ENCODE results near the gene FOXN3.

Gene FOXN3

DNA sequence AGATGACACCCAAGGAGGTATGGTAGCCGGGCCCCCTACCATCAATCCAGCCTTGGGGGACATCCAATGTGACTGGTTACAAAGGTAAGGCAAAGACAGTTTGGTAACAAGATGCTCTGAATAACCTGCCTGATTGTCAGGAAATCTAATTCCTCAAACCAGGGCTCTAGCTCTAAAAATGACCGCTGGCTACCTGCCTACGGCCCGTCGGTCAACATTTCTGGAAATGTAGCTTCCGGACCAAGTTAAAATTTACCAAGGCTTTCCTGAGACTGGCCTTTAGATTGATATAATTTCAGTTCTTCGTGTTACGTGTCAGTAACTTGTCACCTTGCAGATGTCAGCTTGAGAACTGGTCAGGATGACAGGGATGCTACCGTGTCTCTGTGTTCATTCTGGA lies 34.2 kb upstream of the FOXN3 start:
- Histone ChIP-seq H4K20me1 (ENCODE audit: insufficient read depth, low read length, poor library complexity, severe bottlenecking) (no peaks in the 10 kb centered on the region), H3K4me3 (ENCODE audit: low read length, poor library complexity, severe bottlenecking) (no peak overlapping the region), H3K79me2 (ENCODE audit: insufficient read depth, low read length) (peaks cover 5% of the 10 kb centered on the region; the same call in 1 of the 2 replicates), H3K9me3 (ENCODE audit: insufficient read depth, low read depth, low read length) (no peaks in the 10 kb centered on the region), H3K36me3 (ENCODE audit: insufficient read depth, low read length) (no peaks in the 10 kb centered on the region), H3F3A (ENCODE audit: low read depth) (no peaks in the 10 kb centered on the region), H3K9ac (ENCODE audit: low read depth, low read length, poor library complexity, severe bottlenecking) (no peak overlapping the region), H3K27me3 (ENCODE audit: insufficient read depth, low read length, poor library complexity, severe bottlenecking) (no peaks in the 10 kb centered on the region), H3K4me2 (ENCODE audit: low read depth, low read length, poor library complexity, severe bottlenecking) (no peak overlapping the region), H3K4me1 (ENCODE audit: insufficient read depth, low read length, poor library complexity, severe bottlenecking) (peaks cover 16% of the 10 kb centered on the region), H3K9me2 (replicated peaks; ENCODE audit: low read depth, low read length) (no peaks in the 10 kb centered on the region), H2AFZ (ENCODE audit: low read length) (no peak overlapping the region)
- no peak for TF ChIP-seq EZH2phosphoT487 (IDR thresholded peaks at IDR 0.05; ENCODE audit: borderline replicate concordance)
- TF ChIP-seq, protein P1, sequence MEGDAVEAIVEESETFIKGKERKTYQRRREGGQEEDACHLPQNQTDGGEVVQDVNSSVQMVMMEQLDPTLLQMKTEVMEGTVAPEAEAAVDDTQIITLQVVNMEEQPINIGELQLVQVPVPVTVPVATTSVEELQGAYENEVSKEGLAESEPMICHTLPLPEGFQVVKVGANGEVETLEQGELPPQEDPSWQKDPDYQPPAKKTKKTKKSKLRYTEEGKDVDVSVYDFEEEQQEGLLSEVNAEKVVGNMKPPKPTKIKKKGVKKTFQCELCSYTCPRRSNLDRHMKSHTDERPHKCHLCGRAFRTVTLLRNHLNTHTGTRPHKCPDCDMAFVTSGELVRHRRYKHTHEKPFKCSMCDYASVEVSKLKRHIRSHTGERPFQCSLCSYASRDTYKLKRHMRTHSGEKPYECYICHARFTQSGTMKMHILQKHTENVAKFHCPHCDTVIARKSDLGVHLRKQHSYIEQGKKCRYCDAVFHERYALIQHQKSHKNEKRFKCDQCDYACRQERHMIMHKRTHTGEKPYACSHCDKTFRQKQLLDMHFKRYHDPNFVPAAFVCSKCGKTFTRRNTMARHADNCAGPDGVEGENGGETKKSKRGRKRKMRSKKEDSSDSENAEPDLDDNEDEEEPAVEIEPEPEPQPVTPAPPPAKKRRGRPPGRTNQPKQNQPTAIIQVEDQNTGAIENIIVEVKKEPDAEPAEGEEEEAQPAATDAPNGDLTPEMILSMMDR (conservative IDR thresholded peaks at IDR 0.05; ENCODE audit: low read length): no peak

DNA sequence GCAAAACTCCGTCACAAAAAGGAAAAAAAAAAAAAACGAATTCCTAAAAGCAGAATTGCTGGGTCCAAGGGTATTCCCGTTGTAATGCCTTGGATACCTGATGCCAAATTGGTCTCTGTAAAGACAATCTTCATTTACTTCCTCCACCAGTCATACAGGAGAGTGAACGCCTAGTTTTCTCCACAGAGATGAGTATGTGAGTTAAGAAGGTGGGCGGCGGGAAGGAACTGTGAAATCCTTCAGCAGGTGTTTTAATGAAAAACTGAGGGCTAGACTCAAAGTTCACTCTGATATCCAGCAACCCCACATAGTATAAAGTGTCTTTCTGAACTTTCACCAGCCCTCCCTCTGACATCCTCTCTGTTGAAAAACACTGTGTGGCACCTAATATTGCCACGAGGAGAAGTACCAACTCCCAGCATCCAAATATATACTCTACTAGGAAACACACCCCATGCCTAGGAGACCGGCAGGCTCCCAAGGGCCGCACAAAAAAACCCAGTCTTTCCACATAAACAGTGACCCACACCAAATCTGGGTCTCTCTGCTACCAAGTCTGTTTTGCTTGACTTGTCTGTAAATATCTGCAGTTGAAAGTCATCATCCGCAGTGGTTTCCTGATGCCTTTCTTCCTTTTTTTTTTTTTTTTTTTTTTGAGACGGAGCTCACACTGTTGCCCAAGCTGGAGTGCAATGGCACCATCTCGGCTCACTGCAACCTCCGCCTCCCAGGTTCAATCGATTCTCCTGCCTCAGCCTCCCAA lies 30.3 kb upstream of the FOXN3 start:
- H3K9ac ChIP-seq (ENCODE audit: low read depth, low read length, poor library complexity, severe bottlenecking): no peak overlapping the region
- no peaks in the 10 kb centered on the region for H4K20me1 ChIP-seq (ENCODE audit: insufficient read depth, low read length, poor library complexity, severe bottlenecking)
- no peaks in the 10 kb centered on the region for H3K9me3 ChIP-seq (ENCODE audit: insufficient read depth, low read depth, low read length)
- no peaks in the 10 kb centered on the region for H3K36me3 ChIP-seq (ENCODE audit: insufficient read depth, low read length)
- H3K9me2 ChIP-seq (replicated peaks; ENCODE audit: low read depth, low read length): no peaks in the 10 kb centered on the region
- TF ChIP-seq, protein P1 (conservative IDR thresholded peaks at IDR 0.05; ENCODE audit: low read length): no peak
- TF ChIP-seq EZH2phosphoT487 (IDR thresholded peaks at IDR 0.05; ENCODE audit: borderline replicate concordance): no peak
- H3K27me3 ChIP-seq (ENCODE audit: insufficient read depth, low read length, poor library complexity, severe bottlenecking): no peaks in the 10 kb centered on the region
- H2AFZ ChIP-seq (ENCODE audit: low read length): no peak overlapping the region
- H3F3A ChIP-seq (ENCODE audit: low read depth): no peaks in the 10 kb centered on the region
- no peaks in the 10 kb centered on the region for H3K79me2 ChIP-seq (ENCODE audit: insufficient read depth, low read length)
- no peak overlapping the region for H3K4me2 ChIP-seq (ENCODE audit: low read depth, low read length, poor library complexity, severe bottlenecking)
- peaks cover 11% of the 10 kb centered on the region for H3K4me1 ChIP-seq (ENCODE audit: insufficient read depth, low read length, poor library complexity, severe bottlenecking)
- no peak overlapping the region for H3K4me3 ChIP-seq (ENCODE audit: low read length, poor library complexity, severe bottlenecking)

DNA sequence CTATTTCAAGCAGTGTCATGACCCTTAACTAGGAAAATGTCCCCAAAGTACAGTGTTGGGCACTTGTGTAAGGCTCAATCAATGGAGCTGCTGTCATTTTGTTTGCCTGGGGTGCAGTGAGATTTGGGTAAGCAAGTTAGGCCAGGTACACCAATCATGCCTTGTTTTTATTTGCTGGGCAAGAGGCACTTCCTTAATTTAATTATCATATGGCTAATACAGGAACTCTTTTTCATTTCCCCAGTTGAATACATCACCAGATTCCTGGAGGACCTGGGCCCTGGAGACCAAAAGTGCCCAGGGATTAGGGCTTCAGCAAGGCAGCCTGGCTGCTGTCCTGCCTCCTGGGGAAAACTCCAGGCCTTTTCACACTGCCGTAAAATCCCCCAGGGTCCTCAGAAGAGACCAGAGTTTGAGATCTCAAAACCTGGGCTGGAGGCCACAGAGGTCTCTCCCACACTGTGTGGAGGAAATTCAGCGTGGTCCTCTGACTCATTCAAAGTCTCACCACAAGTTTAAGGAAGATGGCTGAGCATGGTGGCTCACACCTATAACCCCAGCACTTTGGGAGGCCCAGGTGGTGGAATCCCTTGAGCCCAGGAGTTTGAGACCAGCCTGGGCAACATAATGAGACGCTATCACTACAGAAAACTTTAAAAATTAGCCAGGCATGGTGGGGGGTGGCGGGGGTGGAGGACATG lies 28.4 kb upstream of the FOXN3 start:
- Histone ChIP-seq H3K27me3 (ENCODE audit: insufficient read depth, low read length, poor library complexity, severe bottlenecking) (no peaks in the 10 kb centered on the region), H3K79me2 (ENCODE audit: insufficient read depth, low read length) (no peaks in the 10 kb centered on the region), H4K20me1 (ENCODE audit: insufficient read depth, low read length, poor library complexity, severe bottlenecking) (no peaks in the 10 kb centered on the region), H2AFZ (ENCODE audit: low read length) (no peak overlapping the region), H3K4me2 (ENCODE audit: low read depth, low read length, poor library complexity, severe bottlenecking) (no peak overlapping the region), H3K9me2 (replicated peaks; ENCODE audit: low read depth, low read length) (no peaks in the 10 kb centered on the region), H3K9ac (ENCODE audit: low read depth, low read length, poor library complexity, severe bottlenecking) (no peak overlapping the region), H3K36me3 (ENCODE audit: insufficient read depth, low read length) (no peaks in the 10 kb centered on the region), H3K4me1 (ENCODE audit: insufficient read depth, low read length, poor library complexity, severe bottlenecking) (peaks cover 11% of the 10 kb centered on the region), H3K9me3 (ENCODE audit: insufficient read depth, low read depth, low read length) (no peaks in the 10 kb centered on the region), H3K4me3 (ENCODE audit: low read length, poor library complexity, severe bottlenecking) (no peak overlapping the region), H3F3A (ENCODE audit: low read depth) (no peaks in the 10 kb centered on the region)
- TF ChIP-seq EZH2phosphoT487 (IDR thresholded peaks at IDR 0.05; ENCODE audit: borderline replicate concordance): no peak
- TF ChIP-seq, protein P1 (conservative IDR thresholded peaks at IDR 0.05; ENCODE audit: low read length): no peak
